H1 (cell line): ENCODE results near the gene TDP2. TPM values are rescaled to one million over a fixed set of nuclear protein-coding genes. Genes with fewer than 3 reads are reported as not detected.

Experiments
- CTCF ChIA-PET: fragments of 300-600 bp; sonication (Branson Sonifier 250); formaldehyde crosslinking; loops from one replicate; lab custom pipeline; 2021; ENCODE audit not compliant: partially characterized antibody; lab: Charles Lee
- POLR2A ChIA-PET: fragments of 300-600 bp; sonication (Branson Sonifier 250); formaldehyde crosslinking; loops from one replicate; lab custom pipeline; 2021; ENCODE audit warnings: inconsistent platforms; ENCODE audit not compliant: partially characterized antibody; lab: Charles Lee
- DNase-seq, 2 experiments: peaks; one replicate each; pipeline versions ENCODE4 v3.0.0 to v3.0.0-alpha.2; 2010 to 2022; ENCODE audit warnings: low spot score in 2 of 2, low read depth in 1 of 2, mixed read lengths in 1 of 2
- FAIRE-seq: peaks from 2 replicates; lab custom pipeline; 2011; peaks lifted over from hg19 to GRCh38; lab: Jason Lieb, UNC
- H2AFZ ChIP-seq: 2 replicates; pipeline ENCODE4 v1.8.1; 2012; ENCODE audit warnings: low read length, inconsistent platforms
- H2AK5ac ChIP-seq: 2 replicates; pipeline ENCODE4 v1.6.1; 2013; ENCODE audit warnings: low read depth, low read length
- H2BK120ac ChIP-seq: replicated peaks from 2 replicates; pipeline ENCODE3; 2013; ENCODE audit warnings: low read depth, low read length, inconsistent platforms
- H2BK12ac ChIP-seq: 2 replicates; pipeline ENCODE4 v1.6.1; 2013; ENCODE audit warnings: low read depth, low read length
- H2BK15ac ChIP-seq: 2 replicates; pipeline ENCODE4 v1.6.1; 2013; ENCODE audit warnings: low read length
- H2BK20ac ChIP-seq: 2 replicates; pipeline ENCODE4 v1.6.1; 2013; ENCODE audit warnings: low read length
- H2BK5ac ChIP-seq: 2 replicates; pipeline ENCODE4 v1.6.1; 2013; ENCODE audit warnings: low read depth, low read length
- H3K14ac ChIP-seq: 2 replicates; pipeline ENCODE4 v1.6.1; 2013; ENCODE audit warnings: inconsistent platforms; ENCODE audit not compliant: insufficient read length
- H3K18ac ChIP-seq: 2 replicates; pipeline ENCODE4 v1.6.1; 2013; ENCODE audit warnings: low read length; ENCODE audit errors: extremely low read depth
- H3K23ac ChIP-seq: 2 replicates; pipeline ENCODE4 v1.6.1; 2013; ENCODE audit warnings: inconsistent platforms; ENCODE audit not compliant: insufficient read length
- H3K23me2 ChIP-seq: 2 replicates; pipeline ENCODE4 v1.6.1; 2013; ENCODE audit warnings: low read depth, low read length
- H3K27ac ChIP-seq: 2 replicates; pipeline ENCODE4 v1.6.1; 2011; ENCODE audit warnings: low read depth, low read length, inconsistent platforms
- H3K27me3 ChIP-seq, 4 experiments: replicated peaks in 1 of 4; 1 replicate in 1 of 4; 2 replicates in 3 of 4; pipeline versions ENCODE4 v1.6.1 to v1.8.1; 2011 to 2013; ENCODE audit warnings: low read length in 3 of 4, mild to moderate bottlenecking in 3 of 4, inconsistent platforms in 2 of 4, mixed read lengths in 2 of 4, moderate library complexity in 1 of 4; ENCODE audit not compliant: control insufficient read depth in 3 of 4, insufficient read depth in 3 of 4; ENCODE audit errors: extremely low read depth in 1 of 4
- H3K36me3 ChIP-seq, 4 experiments: 2 replicates each; pipeline versions ENCODE4 v1.6.1 to v1.8.1; 2011 to 2013; ENCODE audit warnings: mild to moderate bottlenecking in 4 of 4, low read length in 3 of 4, moderate library complexity in 2 of 4, control low read depth in 1 of 4, inconsistent platforms in 1 of 4; ENCODE audit not compliant: insufficient read depth in 4 of 4, control insufficient read depth in 2 of 4
- H3K4ac ChIP-seq: replicated peaks from 2 replicates; pipeline ENCODE3; 2013; ENCODE audit warnings: low read length, low read depth, mixed read lengths, inconsistent platforms; ENCODE audit not compliant: insufficient read length
- H3K4me1 ChIP-seq, 4 experiments: replicated peaks in 1 of 4; 1 replicate in 1 of 4; 2 replicates in 3 of 4; pipeline versions ENCODE4 v1.6.1 to v1.8.1; 2011 to 2013; ENCODE audit warnings: low read length in 3 of 4, inconsistent platforms in 2 of 4, mixed read lengths in 1 of 4; ENCODE audit not compliant: insufficient read depth in 4 of 4, control insufficient read depth in 3 of 4
- H3K4me2 ChIP-seq, 2 experiments: 2 replicates each; pipeline versions ENCODE4 v1.6.1 to v1.8.1; 2011 to 2013; ENCODE audit warnings: low read depth in 2 of 2, low read length in 2 of 2, control low read depth in 1 of 2, inconsistent platforms in 1 of 2, mild to moderate bottlenecking in 1 of 2; ENCODE audit not compliant: insufficient read depth in 1 of 2
- H3K4me3 ChIP-seq, 4 experiments: fragments of 200-600, 300-600 bp in 1 of 4; sonication (generic), shearing (Covaris generic), sonication (Bioruptor Twin) in 1 of 4; 2 replicates each; pipeline versions ENCODE4 v1.5.1 to v1.8.1; 2011 to 2016; ENCODE audit warnings: low read length in 4 of 4, low read depth in 3 of 4, control low read depth in 2 of 4, inconsistent platforms in 2 of 4, mild to moderate bottlenecking in 2 of 4, mixed read lengths in 1 of 4, moderate library complexity in 1 of 4; ENCODE audit not compliant: insufficient read depth in 2 of 4; ENCODE audit errors: extremely low read depth in 1 of 4
- H3K56ac ChIP-seq: replicated peaks from 2 replicates; pipeline ENCODE3; 2013; ENCODE audit warnings: low read depth, mild to moderate bottlenecking, mixed read lengths, low read length, inconsistent platforms; ENCODE audit not compliant: insufficient read length
- H3K79me1 ChIP-seq: 2 replicates; pipeline ENCODE4 v1.6.1; 2013; ENCODE audit warnings: low read depth, low read length, control low read depth
- H3K79me2 ChIP-seq, 2 experiments: 2 replicates each; pipeline versions ENCODE4 v1.6.1 to v1.8.1; 2012 to 2013; ENCODE audit warnings: low read length in 2 of 2, mild to moderate bottlenecking in 2 of 2, inconsistent platforms in 1 of 2; ENCODE audit not compliant: insufficient read depth in 2 of 2, control insufficient read depth in 1 of 2
- H3K9ac ChIP-seq, 4 experiments: replicated peaks in 1 of 4; 1 replicate in 1 of 4; 2 replicates in 3 of 4; pipeline versions ENCODE4 v1.6.1 to v1.8.1; 2011 to 2013; ENCODE audit warnings: low read depth in 3 of 4, low read length in 3 of 4, control low read depth in 2 of 4, mild to moderate bottlenecking in 2 of 4, moderate library complexity in 2 of 4, inconsistent platforms in 1 of 4; ENCODE audit errors: extremely low read depth in 1 of 4
- H3K9me3 ChIP-seq, 2 experiments: 2 replicates each; pipeline versions ENCODE4 v1.6.1 to v1.8.1; 2012 to 2013; ENCODE audit warnings: mild to moderate bottlenecking in 2 of 2, moderate library complexity in 2 of 2, control low read depth in 1 of 2, inconsistent platforms in 1 of 2, low read depth in 1 of 2, low read length in 1 of 2, mixed read lengths in 1 of 2; ENCODE audit not compliant: insufficient read depth in 2 of 2
- H4K20me1 ChIP-seq, 2 experiments: replicated peaks in 1 of 2; 2 replicates each; pipeline versions ENCODE3 to v1.8.1; 2011 to 2013; ENCODE audit warnings: inconsistent platforms in 2 of 2, low read length in 2 of 2, mild to moderate bottlenecking in 1 of 2; ENCODE audit not compliant: insufficient read depth in 2 of 2, control insufficient read depth in 1 of 2
- H4K5ac ChIP-seq: 2 replicates; pipeline ENCODE4 v1.6.1; 2013; ENCODE audit warnings: low read length, low read depth, mixed read lengths, inconsistent platforms; ENCODE audit not compliant: insufficient read length
- H4K8ac ChIP-seq: 2 replicates; pipeline ENCODE4 v1.8.0; 2013; ENCODE audit warnings: mild to moderate bottlenecking, moderate library complexity, low read length, inconsistent platforms; ENCODE audit not compliant: insufficient read depth; ENCODE audit errors: extremely low read depth
- H4K91ac ChIP-seq: replicated peaks from 2 replicates; pipeline ENCODE3; 2013; ENCODE audit warnings: low read length, mixed read lengths, inconsistent platforms; ENCODE audit not compliant: insufficient read length
- ATF3 ChIP-seq: IDR thresholded peaks from 2 replicates; pipeline ENCODE4 v1.6.1; 2011; ENCODE audit warnings: low read depth, mild to moderate bottlenecking, low read length; ENCODE audit not compliant: insufficient read depth
- CEBPB ChIP-seq: IDR thresholded peaks from 2 replicates; pipeline ENCODE4 v1.6.1; 2012; ENCODE audit warnings: low read depth, low read length
- GABPA ChIP-seq: IDR thresholded peaks from 2 replicates; pipeline ENCODE4 v1.6.1; 2011; ENCODE audit warnings: mild to moderate bottlenecking, low read length, moderate library complexity, borderline replicate concordance; ENCODE audit not compliant: insufficient read depth
- NANOG ChIP-seq: IDR thresholded peaks from 2 replicates; pipeline ENCODE4 v1.6.1; 2011; ENCODE audit warnings: low read length, low read depth, mild to moderate bottlenecking, inconsistent platforms; ENCODE audit not compliant: insufficient read depth, poor library complexity, severe bottlenecking
- POLR2A ChIP-seq, 2 experiments: IDR thresholded peaks; 1 replicate in 1 of 2; 2 replicates in 1 of 2; pipeline ENCODE4 v1.6.1; 2011; ENCODE audit warnings: low read depth in 2 of 2, low read length in 2 of 2, mild to moderate bottlenecking in 2 of 2; ENCODE audit errors: control extremely low read depth in 1 of 2
- SIX5 ChIP-seq: IDR thresholded peaks from 2 replicates; pipeline ENCODE4 v1.6.1; 2011; ENCODE audit warnings: mild to moderate bottlenecking, low read depth, low read length
- SP4 ChIP-seq: IDR thresholded peaks from 2 replicates; pipeline ENCODE4 v1.6.1; 2012; ENCODE audit warnings: low read length, inconsistent platforms
- SUZ12 ChIP-seq: fragments of 200-600 bp; sonication (generic); IDR thresholded peaks from 2 replicates; pipeline ENCODE4 v1.6.1; 2012; ENCODE audit warnings: mild to moderate bottlenecking, inconsistent platforms, low read length, moderate library complexity, mixed read lengths
- TAF7 ChIP-seq: optimal IDR thresholded peaks from 2 replicates; pipeline ENCODE3; 2011; ENCODE audit warnings: low read depth, mild to moderate bottlenecking, inconsistent platforms, low read length, moderate library complexity, borderline replicate concordance
- TBP ChIP-seq: IDR thresholded peaks from 2 replicates; pipeline ENCODE4 v1.6.1; 2011; ENCODE audit warnings: low read depth, low read length, improper control_type of control experiment
- TEAD4 ChIP-seq: IDR thresholded peaks from 2 replicates; pipeline ENCODE4 v1.6.1; 2012; ENCODE audit warnings: low read depth, low read length, inconsistent platforms, mixed read lengths
- WGBS, 2 experiments: shearing (Covaris generic) in 1 of 2; methylation state at CpG; one replicate each; pipeline versions ENCODE4 v1.1.6 to v1.1.7; 2013 to 2015; ENCODE audit warnings: low lambda C conversion rate in 2 of 2, mixed read lengths in 2 of 2, inconsistent platforms in 1 of 2, low coverage in 1 of 2, missing lambda C conversion rate in 1 of 2; ENCODE audit not compliant: insufficient replicate concordance in 2 of 2, insufficient coverage in 1 of 2, insufficient read length in 1 of 2; ENCODE audit errors: extremely low coverage in 1 of 2, missing lambda C conversion rate in 1 of 2; 5-methylcytosine and 5-hydroxymethylcytosine counted together
- polyA plus RNA-seq, 7 experiments: library from polyadenylated mRNA; depleted of rRNA in 3 of 7; stranded (reverse) in 5 of 7; unstranded in 2 of 7; fragments of >200 nt in 5 of 7; fragments of 200-250 nt in 2 of 7; gene quantifications; 1 replicate in 5 of 7; 2 replicates in 1 of 7; 4 replicates in 1 of 7; pipeline versions ENCODE4 v1.2.1 to v1.2.3, GENCODE V29; 2011 to 2013; ENCODE audit warnings: missing spikeins in 2 of 7, mixed read lengths in 2 of 7
- total RNA-seq: library from RNA; stranded (reverse); fragmentation: NEBNext Ultra II Directional; extraction: Animal tissue kit (Norgen Biotek cat#: 25700); gene quantifications from 2 replicates; pipeline ENCODE4 v1.2.1, GENCODE V29; 2021

The TDP2 gene
- total and polyA plus RNA-seq, 2 of the 8 experiments (the other 6 are each of a cell fraction or from before 2014, with no cell fraction given): 18.8 to 51.6 TPM

- ChIA-PET POLR2A (interaction anchor here (2.5 kb wide), 1 partner anchor 14 kb away, joined by 9 read pairs; no protein-coding TSS in a partner anchor), CTCF (interaction anchor here (0.5 kb wide), 1 partner anchor 92 kb away, joined by 3 read pairs; no protein-coding TSS in a partner anchor)
- DNase-seq: no peak
- H2BK5ac ChIP-seq: no peak overlapping the region
- H3K4me1 ChIP-seq: peaks cover 0 to 5% (median 0%) of the 10 kb centered on the region in 4 experiments; a peak in 3 of 7 replicates
- peaks cover 0 to 30% of the 10 kb centered on the region in 2 experiments; a peak in 3 of 4 replicates for H3K79me2 ChIP-seq
- no peak overlapping the region for H3K23ac ChIP-seq
- peaks cover 0 to 26% (median 10%) of the 10 kb centered on the region in 4 experiments; a peak in 4 of 8 replicates for H3K36me3 ChIP-seq
- H3K79me1 ChIP-seq: peaks cover 8% of the 10 kb centered on the region; the same call in 1 of the 2 replicates
- H3K18ac ChIP-seq: no peak overlapping the region
- no peak for FAIRE-seq
- H2BK12ac ChIP-seq: no peak overlapping the region
- peaks cover 13% of the 10 kb centered on the region for H3K23me2 ChIP-seq
- no peak overlapping the region for H2BK120ac ChIP-seq
- H2AK5ac ChIP-seq: no peak overlapping the region
- WGBS, 2 experiments: 89% methylated on average over 9 of the region's 9 CpGs; no CpG with 5 or more reads in 1 of the 2 experiments
- H4K20me1 ChIP-seq: no peaks in the 10 kb centered on the region
- no peak overlapping the region for H3K27ac ChIP-seq
- no peak overlapping the region for H3K4me2 ChIP-seq
- no peak overlapping the region for H2BK15ac ChIP-seq
- H3K14ac ChIP-seq: no peak overlapping the region
- H3K9me3 ChIP-seq: peaks cover 21 to 32% of the 10 kb centered on the region in 2 experiments
- no peak overlapping the region for H4K8ac ChIP-seq
- no peak overlapping the region for H3K4me3 ChIP-seq
- H3K4ac ChIP-seq: no peak overlapping the region
- no peak overlapping the region for H4K91ac ChIP-seq
- no peak overlapping the region for H2BK20ac ChIP-seq
- H4K5ac ChIP-seq: no peak overlapping the region
- no peak overlapping the region for H3K9ac ChIP-seq
- H3K56ac ChIP-seq: no peak overlapping the region
- no peak overlapping the region for H2AFZ ChIP-seq
- no peaks in the 10 kb centered on the region for H3K27me3 ChIP-seq
- TF ChIP-seq TAF7 (no peak), GABPA (no peak), SP4 (no peak), SUZ12 (no peak), ATF3 (no peak), TEAD4 (no peak), TBP (no peak), CEBPB (no peak), NANOG (no peak), SIX5 (no peak), POLR2A (IDR thresholded peaks at IDR 0.05; ENCODE audit: control extremely low read depth in 1 of 2, low read depth in 2 of 2, low read length in 2 of 2) (no peak)
Measured at GRCh38 chr6:24668997-24669361, 2.3 kb upstream of the TDP2 start.
